Smooth muscle cell (in vitro differentiated cells): ENCODE data around the gene SAMD4A. TPM values are rescaled to one million over a fixed set of nuclear protein-coding genes. Genes with fewer than 3 reads are reported as not detected.

Source experiments
- DNase-seq: peaks from one replicate; lab custom pipeline; 2025; ENCODE audit not compliant: unreplicated experiment; lab: John Stamatoyannopoulos, UW
- H2AFZ ChIP-seq: fragments of 200-600 bp; sonication (generic); 2 replicates; pipeline ENCODE4 v1.6.0; 2016; ENCODE audit warnings: antibody characterized with exemption, low read depth, mild to moderate bottlenecking
- H3F3A ChIP-seq: fragments of 200-600 bp; sonication (generic); 2 replicates; pipeline ENCODE4 v1.6.0; 2017; ENCODE audit warnings: antibody characterized with exemption, low read depth
- H3K27ac ChIP-seq: fragments of 200-600 bp; sonication (generic); 2 replicates; pipeline ENCODE4 v1.5.1; 2016; ENCODE audit warnings: low read depth, mild to moderate bottlenecking
- H3K27me3 ChIP-seq: fragments of 200-600 bp; sonication (generic); 2 replicates; pipeline ENCODE4 v1.6.1; 2016; ENCODE audit warnings: low read depth, mild to moderate bottlenecking
- H3K36me3 ChIP-seq: fragments of 200-600 bp; sonication (generic); 2 replicates; pipeline ENCODE4 v1.5.1; 2016; ENCODE audit warnings: low read depth
- H3K4me1 ChIP-seq: fragments of 200-600 bp; sonication (generic); 2 replicates; pipeline ENCODE4 v1.5.1; 2016; ENCODE audit warnings: low read depth
- H3K4me2 ChIP-seq: fragments of 200-600 bp; sonication (generic); 2 replicates; pipeline ENCODE4 v1.6.0; 2016; ENCODE audit warnings: mild to moderate bottlenecking
- H3K4me3 ChIP-seq: fragments of 200-600 bp; sonication (generic); 2 replicates; pipeline ENCODE4 v1.5.1; 2016; ENCODE audit warnings: mild to moderate bottlenecking
- H3K79me2 ChIP-seq: fragments of 200-600 bp; sonication (generic); 2 replicates; pipeline ENCODE4 v1.6.0; 2016; ENCODE audit warnings: low read depth, mild to moderate bottlenecking
- H3K9ac ChIP-seq: fragments of 200-600 bp; sonication (generic); 2 replicates; pipeline ENCODE4 v1.6.0; 2016; ENCODE audit warnings: low read depth
- H3K9me3 ChIP-seq: fragments of 200-600 bp; sonication (generic); replicated peaks from 2 replicates; pipeline ENCODE4 v1.5.1; 2016; ENCODE audit warnings: low read depth
- H4K20me1 ChIP-seq: fragments of 200-600 bp; sonication (generic); 2 replicates; pipeline ENCODE4 v1.6.0; 2016; ENCODE audit warnings: low read depth
- WGBS: methylation state at CpG from one replicate; pipeline ENCODE4 v1.1.7; 2016; ENCODE audit warnings: low lambda C conversion rate; 5-methylcytosine and 5-hydroxymethylcytosine counted together
- polyA plus RNA-seq: library from polyadenylated mRNA; unstranded; fragments of >200 nt; fragmentation: Nextera tagmentation; extraction: Ambion mirVana; gene quantifications from 2 replicates; pipeline ENCODE4 v1.2.1, GENCODE V29; 2016
- total RNA-seq: library from RNA; depleted of rRNA; stranded (reverse); fragments of >200 nt; gene quantifications from 2 replicates; pipeline ENCODE4 v1.2.3, GENCODE V29; 2014
- TF ChIP-seq, protein P1 (sequence below): fragments of 200-600 bp; sonication (generic); IDR thresholded peaks from 2 replicates; pipeline ENCODE4 v1.5.1; 2017; ENCODE audit warnings: borderline replicate concordance, mild to moderate bottlenecking, antibody characterized with exemption; ENCODE audit not compliant: insufficient read depth, poor library complexity, severe bottlenecking

Gene SAMD4A
- total and polyA plus RNA-seq, 2 experiments from 2014 or later, result 9.2 to 36.7 TPM

- H3K4me3 ChIP-seq, result peak overlapping the region; percentile 13
- peaks cover 48% of the 10 kb centered on the region for H3K4me1 ChIP-seq
- WGBS, result 2% methylated on average over 6 of the region's 6 CpGs
- H3K9ac ChIP-seq, result peak overlapping the region; percentile 87
- H3K9me3 ChIP-seq, result no peaks in the 10 kb centered on the region
- H3K79me2 ChIP-seq, result peaks cover 48% of the 10 kb centered on the region
- H3K27ac ChIP-seq, result peak overlapping the region; percentile 98
- no peaks in the 10 kb centered on the region for H3K27me3 ChIP-seq
- H3K36me3 ChIP-seq, result no peaks in the 10 kb centered on the region
- H3K4me2 ChIP-seq, result peak overlapping the region; percentile 75
- no peak overlapping the region for H2AFZ ChIP-seq
- TF ChIP-seq, protein P1, sequence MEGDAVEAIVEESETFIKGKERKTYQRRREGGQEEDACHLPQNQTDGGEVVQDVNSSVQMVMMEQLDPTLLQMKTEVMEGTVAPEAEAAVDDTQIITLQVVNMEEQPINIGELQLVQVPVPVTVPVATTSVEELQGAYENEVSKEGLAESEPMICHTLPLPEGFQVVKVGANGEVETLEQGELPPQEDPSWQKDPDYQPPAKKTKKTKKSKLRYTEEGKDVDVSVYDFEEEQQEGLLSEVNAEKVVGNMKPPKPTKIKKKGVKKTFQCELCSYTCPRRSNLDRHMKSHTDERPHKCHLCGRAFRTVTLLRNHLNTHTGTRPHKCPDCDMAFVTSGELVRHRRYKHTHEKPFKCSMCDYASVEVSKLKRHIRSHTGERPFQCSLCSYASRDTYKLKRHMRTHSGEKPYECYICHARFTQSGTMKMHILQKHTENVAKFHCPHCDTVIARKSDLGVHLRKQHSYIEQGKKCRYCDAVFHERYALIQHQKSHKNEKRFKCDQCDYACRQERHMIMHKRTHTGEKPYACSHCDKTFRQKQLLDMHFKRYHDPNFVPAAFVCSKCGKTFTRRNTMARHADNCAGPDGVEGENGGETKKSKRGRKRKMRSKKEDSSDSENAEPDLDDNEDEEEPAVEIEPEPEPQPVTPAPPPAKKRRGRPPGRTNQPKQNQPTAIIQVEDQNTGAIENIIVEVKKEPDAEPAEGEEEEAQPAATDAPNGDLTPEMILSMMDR, result no peak
- DNase-seq, result no peak
- no peaks in the 10 kb centered on the region for H4K20me1 ChIP-seq
- peaks cover 27% of the 10 kb centered on the region for H3F3A ChIP-seq
These were observed 85.3 kb downstream of the SAMD4A start for GRCh38 chr14:54652188-54652587.

DNA sequence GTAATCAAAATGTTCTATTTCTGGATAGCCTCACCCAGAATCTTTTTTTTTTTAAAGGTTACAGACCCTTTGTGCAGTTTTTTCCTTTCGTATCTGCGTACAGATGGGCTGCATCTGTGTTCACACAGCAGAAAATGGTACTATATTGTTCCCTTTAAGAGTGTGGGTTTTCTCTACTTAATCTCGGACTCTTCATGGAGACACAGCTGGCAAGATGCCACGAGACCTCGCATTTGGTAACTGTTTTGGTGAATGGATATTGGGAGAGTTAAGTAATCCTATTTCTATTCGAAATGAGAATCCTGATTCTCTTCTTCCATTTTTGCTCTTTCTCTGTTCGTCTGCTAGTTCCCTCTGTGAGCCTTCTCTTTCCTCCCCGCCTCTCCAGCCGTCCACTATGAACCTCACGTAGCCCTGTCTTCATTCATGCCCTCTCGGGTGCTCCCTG, 85.7 kb downstream of the SAMD4A start:
- Histone ChIP-seq H4K20me1 (no peaks in the 10 kb centered on the region), H3K79me2 (peaks cover 48% of the 10 kb centered on the region), H3K4me1 (peaks cover 48% of the 10 kb centered on the region), H3K27me3 (no peaks in the 10 kb centered on the region), H3K4me2 (peak overlapping the region; percentile 73), H3K9me3 (no peaks in the 10 kb centered on the region), H3K36me3 (no peaks in the 10 kb centered on the region), H3K9ac (peak overlapping the region; percentile 87), H3F3A (peaks cover 27% of the 10 kb centered on the region), H3K27ac (peak overlapping the region; percentile 98), H2AFZ (no peak overlapping the region), H3K4me3 (peak overlapping the region; percentile 13)
- no peak for DNase-seq
- 42% methylated on average over 11 of the region's 11 CpGs for WGBS
- TF ChIP-seq, protein P1, result no peak

- Histone ChIP-seq H3K9ac (peak overlapping the region; percentile 57), H3K4me2 (peak overlapping the region; percentile 47), H3K27me3 (no peaks in the 10 kb centered on the region), H3K27ac (peak overlapping the region; percentile 98), H3K79me2 (peaks cover 48% of the 10 kb centered on the region), H4K20me1 (no peaks in the 10 kb centered on the region), H3K9me3 (no peaks in the 10 kb centered on the region), H3K4me3 (no peak overlapping the region), H2AFZ (no peak overlapping the region), H3K36me3 (no peaks in the 10 kb centered on the region), H3K4me1 (peaks cover 48% of the 10 kb centered on the region), H3F3A (peaks cover 27% of the 10 kb centered on the region)
- TF ChIP-seq, protein P1, result no peak
- no peak for DNase-seq
- 44% methylated on average over 11 of the region's 11 CpGs for WGBS
These were observed 87.0 kb downstream of the SAMD4A start for GRCh38 chr14:54653712-54654469.

DNA sequence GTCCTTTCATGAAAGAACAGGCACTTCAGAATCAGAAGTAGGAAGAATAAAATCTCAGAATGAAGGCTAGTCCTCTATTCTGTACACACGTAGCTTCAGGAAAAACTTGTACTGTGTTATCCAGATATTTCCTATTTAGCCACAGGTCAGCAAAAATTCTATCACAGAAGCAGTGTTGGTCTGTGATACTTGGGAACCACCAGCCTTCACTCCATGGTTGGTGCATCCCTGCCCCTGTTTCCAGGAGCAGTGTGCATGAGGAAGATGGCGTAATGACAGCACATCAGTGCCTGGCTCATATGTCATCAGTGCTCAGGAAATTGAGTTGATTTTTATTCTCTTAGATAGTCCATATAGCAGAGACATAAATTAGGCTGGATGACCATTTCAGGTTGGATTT, 87.7 kb downstream of the SAMD4A start:
- H3K4me3 ChIP-seq, result no peak overlapping the region
- no peaks in the 10 kb centered on the region for H3K27me3 ChIP-seq
- H3K36me3 ChIP-seq, result no peaks in the 10 kb centered on the region
- H3K9ac ChIP-seq, result peak overlapping the region; percentile 57
- H3K4me1 ChIP-seq, result peaks cover 47% of the 10 kb centered on the region
- H3K4me2 ChIP-seq, result peak overlapping the region; percentile 47
- TF ChIP-seq, protein P1, result no peak
- H3F3A ChIP-seq, result peaks cover 27% of the 10 kb centered on the region
- WGBS, result 89% methylated on average over 2 of the region's 2 CpGs
- H3K9me3 ChIP-seq, result no peaks in the 10 kb centered on the region
- H3K27ac ChIP-seq, result peak overlapping the region; percentile 98
- no peaks in the 10 kb centered on the region for H4K20me1 ChIP-seq
- no peak overlapping the region for H2AFZ ChIP-seq
- peaks cover 54% of the 10 kb centered on the region for H3K79me2 ChIP-seq
- no peak for DNase-seq
